C4-2B (cell line): Measurements from ENCODE around the gene FOXO3B.
"Not testable (repeated sequence)": the region's sequence is repeated elsewhere in the genome, so short reads cannot be mapped to it uniquely, and the experiment has no call there.

Experiments
- CTCF ChIP-seq: fragments of 450-650 bp; conservative IDR thresholded peaks from 2 replicates; pipeline ENCODE4 v1.5.1; 2017; ENCODE audit warnings: mild to moderate bottlenecking
- ZFX ChIP-seq: fragments of 450-650 bp; IDR thresholded peaks from 2 replicates; pipeline ENCODE4 v1.6.1; 2017

- TF ChIP-seq CTCF, ZFX: not testable (repeated sequence)
Measured at GRCh38 chr17:18676928-18677327, 5.2 kb downstream of the FOXO3B start.
